Measurements from ENCODE around the gene PIK3R1.

DNA sequence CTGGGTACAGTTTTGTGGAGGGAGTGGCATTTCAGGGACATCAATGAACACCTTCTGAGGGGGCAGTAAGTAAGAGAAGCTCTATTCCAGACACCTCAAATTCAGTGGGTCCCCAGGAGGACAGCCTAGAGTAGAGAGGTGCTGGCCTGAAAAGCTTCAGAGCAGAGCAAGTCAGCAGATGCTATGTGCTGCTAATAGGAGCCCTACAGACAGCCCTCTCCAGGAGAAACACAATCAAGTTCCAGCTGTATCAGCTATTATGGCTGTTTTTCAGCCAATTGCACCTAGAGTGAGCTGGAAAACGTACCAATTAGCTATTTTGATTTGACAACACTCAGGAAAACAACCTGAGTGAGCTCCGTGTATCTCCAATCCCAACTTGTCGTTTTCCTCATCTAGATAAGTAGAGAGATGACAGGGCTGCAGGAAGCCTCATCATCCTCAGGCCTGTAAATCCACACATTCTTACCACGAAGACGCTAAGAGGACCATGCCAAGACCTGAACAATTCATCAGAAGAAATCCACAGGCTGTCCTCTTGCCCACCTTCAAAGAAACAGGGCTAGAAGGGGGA is 104.9 kb downstream of the PIK3R1 start:
- TF ChIP-seq, protein P1, sequence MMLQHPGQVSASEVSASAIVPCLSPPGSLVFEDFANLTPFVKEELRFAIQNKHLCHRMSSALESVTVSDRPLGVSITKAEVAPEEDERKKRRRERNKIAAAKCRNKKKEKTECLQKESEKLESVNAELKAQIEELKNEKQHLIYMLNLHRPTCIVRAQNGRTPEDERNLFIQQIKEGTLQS (IDR thresholded peaks at IDR 0.05): no peak
- no peak for TF ChIP-seq EGR1 (IDR thresholded peaks at IDR 0.05; ENCODE audit: low read depth in 2 of 2)
- TF ChIP-seq CTCF (IDR thresholded peaks at IDR 0.05; ENCODE audit: low read depth, low read length, missing input control): no peak
- no peak for TF ChIP-seq REST (IDR thresholded peaks at IDR 0.05)
- no peak for TF ChIP-seq RXRA (IDR thresholded peaks at IDR 0.05)
- no peak for TF ChIP-seq JUND (IDR thresholded peaks at IDR 0.05)
- TF ChIP-seq NR2F2 (IDR thresholded peaks at IDR 0.05): no peak
- TF ChIP-seq MAX (IDR thresholded peaks at IDR 0.05): no peak
